ENCODE results near the gene CLEC18C.
"Not testable (repeated sequence)": the region's sequence is repeated elsewhere in the genome, so short reads cannot be mapped to it uniquely, and the experiment has no call there.

CLEC18C gene

GRCh38 chr16:70206382-70206781 is 32.8 kb downstream of the CLEC18C start:
- DNase-seq (ENCODE audit: low read depth), result not testable (repeated sequence)

- not testable (repeated sequence) for DNase-seq (ENCODE audit: low read depth)
Observed at GRCh38 chr16:70218586-70218985, 45.0 kb downstream of the CLEC18C start.

GRCh38 chr16:70222574-70222973 is 49.0 kb downstream of the CLEC18C start:
- not testable (repeated sequence) for DNase-seq (ENCODE audit: low read depth)

GRCh38 chr16:70223216-70223615 is 49.6 kb downstream of the CLEC18C start:
- DNase-seq (ENCODE audit: low read depth), result not testable (repeated sequence)

- not testable (repeated sequence) for DNase-seq (ENCODE audit: low read depth)
Observed at GRCh38 chr16:70223971-70224513, 50.5 kb downstream of the CLEC18C start.

GRCh38 chr16:70224645-70225044 is 51.1 kb downstream of the CLEC18C start:
- DNase-seq (ENCODE audit: low read depth), result not testable (repeated sequence)

GRCh38 chr16:70225430-70225829 is 51.8 kb downstream of the CLEC18C start:
- DNase-seq (ENCODE audit: low read depth), result not testable (repeated sequence)

GRCh38 chr16:70226024-70226423 is 52.4 kb downstream of the CLEC18C start:
- not testable (repeated sequence) for DNase-seq (ENCODE audit: low read depth)

- not testable (repeated sequence) for DNase-seq (ENCODE audit: low read depth)
Observed at GRCh38 chr16:70231831-70232230, 58.2 kb downstream of the CLEC18C start.
